ENCODE data around the gene CDKAL1. TPM values are rescaled to one million over a fixed set of nuclear protein-coding genes. Genes with fewer than 3 reads are reported as not detected.

Gene CDKAL1
- total RNA-seq, 3 donors from 2014 or later, result 13.0 to 27.2 (median 18.0) TPM

DNA sequence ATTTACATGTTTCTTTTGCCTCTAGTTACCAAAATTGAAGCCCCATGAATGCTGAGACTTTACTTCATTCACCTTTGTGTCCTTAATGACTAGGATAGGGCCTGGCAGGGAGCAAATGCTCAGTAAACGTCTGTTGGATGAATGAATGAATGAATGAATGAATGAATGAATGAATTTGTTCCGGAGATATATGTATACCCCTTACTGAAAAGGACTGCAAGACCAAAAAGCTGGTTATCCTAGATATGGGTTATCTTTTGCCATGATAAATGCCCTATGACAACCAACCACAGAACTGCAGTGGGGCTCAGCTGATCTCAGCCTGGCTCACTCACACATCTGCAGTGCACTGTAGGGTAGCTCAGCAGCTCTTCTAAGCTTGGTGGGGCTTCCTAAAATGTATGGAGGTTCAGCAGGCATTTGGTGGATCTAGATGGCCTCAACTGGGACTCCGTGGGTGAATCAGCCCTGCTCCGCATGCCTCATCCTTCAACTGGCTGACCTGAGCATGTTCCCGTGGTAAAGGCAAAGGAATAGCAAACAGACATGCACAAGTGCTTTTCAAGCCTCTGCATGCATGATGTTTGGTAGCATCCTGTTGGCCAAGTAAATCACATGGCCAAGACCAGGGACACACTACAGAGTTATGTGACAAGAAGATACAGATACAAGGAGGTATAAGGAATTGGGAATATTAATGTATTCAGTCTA lies 680.6 kb downstream of the CDKAL1 start:
- Histone ChIP-seq H3K4me3 (no peak overlapping the region), H3K36me3 (no peaks in the 10 kb centered on the region), H3K27me3 (no peaks in the 10 kb centered on the region), H3K4me1 (no peaks in the 10 kb centered on the region), H3K9me3 (peaks cover 0 to 9% of the 10 kb centered on the region in 2 donors), H3K27ac (no peak overlapping the region)
- intact Hi-C loops (cut with DNase I; ENCODE audit: low total_unique reads), result no loop called here
- TF ChIP-seq, protein P1, sequence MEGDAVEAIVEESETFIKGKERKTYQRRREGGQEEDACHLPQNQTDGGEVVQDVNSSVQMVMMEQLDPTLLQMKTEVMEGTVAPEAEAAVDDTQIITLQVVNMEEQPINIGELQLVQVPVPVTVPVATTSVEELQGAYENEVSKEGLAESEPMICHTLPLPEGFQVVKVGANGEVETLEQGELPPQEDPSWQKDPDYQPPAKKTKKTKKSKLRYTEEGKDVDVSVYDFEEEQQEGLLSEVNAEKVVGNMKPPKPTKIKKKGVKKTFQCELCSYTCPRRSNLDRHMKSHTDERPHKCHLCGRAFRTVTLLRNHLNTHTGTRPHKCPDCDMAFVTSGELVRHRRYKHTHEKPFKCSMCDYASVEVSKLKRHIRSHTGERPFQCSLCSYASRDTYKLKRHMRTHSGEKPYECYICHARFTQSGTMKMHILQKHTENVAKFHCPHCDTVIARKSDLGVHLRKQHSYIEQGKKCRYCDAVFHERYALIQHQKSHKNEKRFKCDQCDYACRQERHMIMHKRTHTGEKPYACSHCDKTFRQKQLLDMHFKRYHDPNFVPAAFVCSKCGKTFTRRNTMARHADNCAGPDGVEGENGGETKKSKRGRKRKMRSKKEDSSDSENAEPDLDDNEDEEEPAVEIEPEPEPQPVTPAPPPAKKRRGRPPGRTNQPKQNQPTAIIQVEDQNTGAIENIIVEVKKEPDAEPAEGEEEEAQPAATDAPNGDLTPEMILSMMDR (IDR thresholded peaks at IDR 0.05), result no peak
- TF ChIP-seq POLR2A (IDR thresholded peaks at IDR 0.05) (no peak), POLR2AphosphoS5 (IDR thresholded peaks at IDR 0.05) (no peak)
- DNase-seq (ENCODE audit: low spot score in 2 of 2), result no peak

DNA sequence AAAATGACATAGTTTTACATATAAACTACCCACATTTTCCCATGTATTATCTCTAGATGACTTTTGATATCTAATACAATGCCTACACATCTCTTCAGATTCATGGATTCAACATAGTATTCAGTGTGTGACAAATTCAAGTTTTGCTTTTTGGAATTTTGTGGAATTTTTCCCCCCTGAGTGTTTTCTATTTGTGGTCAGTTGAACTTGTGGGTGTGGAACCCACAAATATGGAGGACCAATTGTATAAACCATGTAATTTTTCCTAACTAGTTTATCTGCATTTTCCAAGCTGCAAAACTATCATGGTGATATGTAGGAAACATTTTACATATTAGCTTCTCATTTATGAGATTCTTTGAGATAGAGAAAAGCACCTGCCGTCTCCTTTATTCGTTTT lies 685.0 kb downstream of the CDKAL1 start:
- H3K36me3 ChIP-seq, result no peaks in the 10 kb centered on the region
- no peak overlapping the region for H3K27ac ChIP-seq
- intact Hi-C loops (cut with DNase I; ENCODE audit: low total_unique reads), result no loop called here
- H3K4me1 ChIP-seq, result no peaks in the 10 kb centered on the region
- H3K27me3 ChIP-seq, result no peaks in the 10 kb centered on the region
- peaks cover 0 to 9% of the 10 kb centered on the region in 2 donors for H3K9me3 ChIP-seq
- DNase-seq (ENCODE audit: low spot score in 2 of 2), result no peak
- no peak overlapping the region for H3K4me3 ChIP-seq
- TF ChIP-seq, protein P1 (IDR thresholded peaks at IDR 0.05), result no peak
- TF ChIP-seq POLR2A (IDR thresholded peaks at IDR 0.05), result no peak
- TF ChIP-seq POLR2AphosphoS5 (IDR thresholded peaks at IDR 0.05), result no peak

DNA sequence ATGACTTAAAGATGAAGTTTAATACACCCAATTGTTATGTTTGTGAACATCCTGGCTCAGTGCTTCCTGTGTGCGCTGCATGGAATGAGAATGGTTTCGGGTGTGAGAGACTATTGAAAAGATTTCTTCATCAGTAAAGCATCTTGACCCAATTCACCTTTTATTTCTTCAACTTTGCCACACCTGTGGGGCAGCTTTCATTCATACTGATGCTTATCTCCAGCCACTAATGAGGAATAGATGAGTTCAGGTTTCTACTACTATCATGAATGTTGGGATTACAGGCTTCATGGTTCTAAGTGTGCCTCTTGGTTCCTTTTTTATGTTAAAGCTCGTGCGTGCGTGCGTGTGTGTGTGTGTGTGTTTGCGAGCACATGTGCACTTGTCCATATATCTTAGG lies 685.6 kb downstream of the CDKAL1 start:
- Histone ChIP-seq H3K9me3 (peaks cover 0 to 9% of the 10 kb centered on the region in 2 donors), H3K27ac (peak overlapping the region; percentile 6 to 48), H3K27me3 (no peaks in the 10 kb centered on the region), H3K4me1 (no peaks in the 10 kb centered on the region), H3K4me3 (no peak overlapping the region), H3K36me3 (no peaks in the 10 kb centered on the region)
- intact Hi-C loops (cut with DNase I; ENCODE audit: low total_unique reads), result no loop called here
- TF ChIP-seq POLR2AphosphoS5 (IDR thresholded peaks at IDR 0.05) (no peak), POLR2A (IDR thresholded peaks at IDR 0.05) (no peak)
- TF ChIP-seq, protein P1 (IDR thresholded peaks at IDR 0.05), result no peak
- DNase-seq (ENCODE audit: low spot score in 2 of 2), result no peak

DNA sequence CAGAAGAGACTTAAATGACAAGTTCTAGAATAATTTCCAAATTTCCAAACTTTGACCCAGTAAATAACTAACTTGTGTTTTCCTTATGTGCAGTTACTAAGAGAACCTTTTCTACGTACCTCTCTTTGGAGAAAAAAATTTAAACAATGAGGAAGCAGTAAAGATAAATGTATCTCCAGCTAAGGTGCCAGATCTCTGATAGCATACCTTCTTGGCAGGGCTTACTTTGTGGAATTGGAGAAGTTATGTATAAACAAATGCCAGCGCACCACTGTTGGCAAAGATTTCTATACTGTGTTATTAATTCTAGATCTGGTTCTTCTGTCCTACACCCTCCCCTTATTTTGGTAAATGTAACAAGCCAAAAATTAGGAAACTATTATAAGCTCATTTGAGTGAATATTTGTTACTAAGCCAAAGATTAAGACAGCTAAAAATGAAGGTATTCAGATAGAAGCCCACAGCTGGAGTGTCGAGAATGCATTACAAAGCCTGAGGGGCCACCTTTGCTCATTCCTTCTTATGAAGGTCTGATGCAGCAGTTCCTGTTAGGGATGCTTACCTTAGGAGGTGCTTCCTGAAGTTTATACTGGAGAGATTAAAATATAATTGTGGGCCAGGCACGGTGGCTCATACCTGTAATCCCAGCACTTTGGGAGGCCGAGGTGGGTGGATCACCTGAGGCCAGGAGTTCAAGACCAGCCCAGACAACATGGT lies 686.2 kb downstream of the CDKAL1 start:
- no peaks in the 10 kb centered on the region for H3K27me3 ChIP-seq
- H3K27ac ChIP-seq, result peak overlapping the region; percentile 35 to 48
- no peaks in the 10 kb centered on the region for H3K36me3 ChIP-seq
- no peak overlapping the region for H3K4me3 ChIP-seq
- DNase-seq (ENCODE audit: low spot score in 2 of 2), result no peak
- TF ChIP-seq, protein P1 (IDR thresholded peaks at IDR 0.05), result no peak
- TF ChIP-seq POLR2AphosphoS5 (IDR thresholded peaks at IDR 0.05), result no peak
- TF ChIP-seq POLR2A (IDR thresholded peaks at IDR 0.05), result no peak
- H3K9me3 ChIP-seq, result peaks cover 0 to 9% of the 10 kb centered on the region in 2 donors
- H3K4me1 ChIP-seq, result no peaks in the 10 kb centered on the region
- intact Hi-C loops (cut with DNase I; ENCODE audit: low total_unique reads), result no loop called here

DNA sequence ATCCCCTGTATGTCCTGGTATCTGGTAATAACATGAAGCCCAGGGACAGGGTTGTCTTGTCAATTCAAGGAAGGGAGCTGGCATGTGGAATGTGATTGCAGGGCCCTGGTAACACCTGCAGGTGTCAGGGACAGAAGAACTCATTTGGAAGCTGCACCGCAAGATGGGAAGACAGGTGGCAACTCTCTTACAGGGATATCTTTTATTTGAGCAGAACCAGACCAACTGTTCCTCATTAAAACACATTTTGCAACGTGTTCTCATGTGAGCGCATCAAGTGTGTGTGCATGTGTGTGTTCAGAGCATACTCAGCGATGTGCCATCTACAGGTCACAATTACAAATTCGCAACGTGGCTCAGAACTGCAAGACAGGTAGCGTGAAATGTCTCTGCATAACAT lies 688.4 kb downstream of the CDKAL1 start:
- Histone ChIP-seq H3K27ac (no peak overlapping the region), H3K9me3 (peaks cover 0 to 9% of the 10 kb centered on the region in 2 donors), H3K4me3 (no peak overlapping the region), H3K4me1 (no peaks in the 10 kb centered on the region), H3K27me3 (no peaks in the 10 kb centered on the region), H3K36me3 (no peaks in the 10 kb centered on the region)
- TF ChIP-seq POLR2A (IDR thresholded peaks at IDR 0.05) (no peak), POLR2AphosphoS5 (IDR thresholded peaks at IDR 0.05) (no peak)
- TF ChIP-seq, protein P1 (IDR thresholded peaks at IDR 0.05), result no peak
- no peak for DNase-seq (ENCODE audit: low spot score in 2 of 2)
- intact Hi-C loops (cut with DNase I; ENCODE audit: low total_unique reads), result no loop called here
